ENCODE measurements around the gene CERS5.
"Not testable (repeated sequence)": the region's sequence is repeated elsewhere in the genome, so short reads cannot be mapped to it uniquely, and the experiment has no call there.

DNA sequence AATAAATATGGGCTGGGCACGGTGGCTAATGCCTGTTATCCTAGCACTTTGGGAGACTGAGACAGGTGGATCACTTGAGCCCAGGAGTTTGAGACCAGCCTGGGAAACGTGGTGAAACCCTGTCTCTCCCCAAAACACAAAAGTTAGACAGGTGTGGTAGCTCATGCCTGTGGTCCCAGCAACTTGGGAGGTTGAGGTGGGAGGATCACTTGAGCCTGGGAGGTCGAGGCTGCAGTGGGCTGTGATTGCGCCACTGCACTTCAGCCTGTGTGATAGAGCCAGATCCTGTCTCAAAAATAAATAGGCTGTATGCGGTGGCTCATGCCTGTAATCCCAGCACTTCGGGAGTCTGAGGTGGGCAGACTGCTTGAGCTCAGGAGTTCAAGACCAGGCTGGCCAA lies 19.2 kb downstream of the CERS5 start:
- TF ChIP-seq, protein P1, sequence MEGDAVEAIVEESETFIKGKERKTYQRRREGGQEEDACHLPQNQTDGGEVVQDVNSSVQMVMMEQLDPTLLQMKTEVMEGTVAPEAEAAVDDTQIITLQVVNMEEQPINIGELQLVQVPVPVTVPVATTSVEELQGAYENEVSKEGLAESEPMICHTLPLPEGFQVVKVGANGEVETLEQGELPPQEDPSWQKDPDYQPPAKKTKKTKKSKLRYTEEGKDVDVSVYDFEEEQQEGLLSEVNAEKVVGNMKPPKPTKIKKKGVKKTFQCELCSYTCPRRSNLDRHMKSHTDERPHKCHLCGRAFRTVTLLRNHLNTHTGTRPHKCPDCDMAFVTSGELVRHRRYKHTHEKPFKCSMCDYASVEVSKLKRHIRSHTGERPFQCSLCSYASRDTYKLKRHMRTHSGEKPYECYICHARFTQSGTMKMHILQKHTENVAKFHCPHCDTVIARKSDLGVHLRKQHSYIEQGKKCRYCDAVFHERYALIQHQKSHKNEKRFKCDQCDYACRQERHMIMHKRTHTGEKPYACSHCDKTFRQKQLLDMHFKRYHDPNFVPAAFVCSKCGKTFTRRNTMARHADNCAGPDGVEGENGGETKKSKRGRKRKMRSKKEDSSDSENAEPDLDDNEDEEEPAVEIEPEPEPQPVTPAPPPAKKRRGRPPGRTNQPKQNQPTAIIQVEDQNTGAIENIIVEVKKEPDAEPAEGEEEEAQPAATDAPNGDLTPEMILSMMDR (IDR thresholded peaks at IDR 0.05): not testable (repeated sequence)
- TF ChIP-seq CHD2 (IDR thresholded peaks at IDR 0.05; ENCODE audit: low read length, partially characterized antibody); EP300 (IDR thresholded peaks at IDR 0.05; ENCODE audit: borderline replicate concordance in 1 of 2, low read depth in 1 of 2, low read length in 1 of 2): not testable (repeated sequence)
- TF ChIP-seq, protein P2, sequence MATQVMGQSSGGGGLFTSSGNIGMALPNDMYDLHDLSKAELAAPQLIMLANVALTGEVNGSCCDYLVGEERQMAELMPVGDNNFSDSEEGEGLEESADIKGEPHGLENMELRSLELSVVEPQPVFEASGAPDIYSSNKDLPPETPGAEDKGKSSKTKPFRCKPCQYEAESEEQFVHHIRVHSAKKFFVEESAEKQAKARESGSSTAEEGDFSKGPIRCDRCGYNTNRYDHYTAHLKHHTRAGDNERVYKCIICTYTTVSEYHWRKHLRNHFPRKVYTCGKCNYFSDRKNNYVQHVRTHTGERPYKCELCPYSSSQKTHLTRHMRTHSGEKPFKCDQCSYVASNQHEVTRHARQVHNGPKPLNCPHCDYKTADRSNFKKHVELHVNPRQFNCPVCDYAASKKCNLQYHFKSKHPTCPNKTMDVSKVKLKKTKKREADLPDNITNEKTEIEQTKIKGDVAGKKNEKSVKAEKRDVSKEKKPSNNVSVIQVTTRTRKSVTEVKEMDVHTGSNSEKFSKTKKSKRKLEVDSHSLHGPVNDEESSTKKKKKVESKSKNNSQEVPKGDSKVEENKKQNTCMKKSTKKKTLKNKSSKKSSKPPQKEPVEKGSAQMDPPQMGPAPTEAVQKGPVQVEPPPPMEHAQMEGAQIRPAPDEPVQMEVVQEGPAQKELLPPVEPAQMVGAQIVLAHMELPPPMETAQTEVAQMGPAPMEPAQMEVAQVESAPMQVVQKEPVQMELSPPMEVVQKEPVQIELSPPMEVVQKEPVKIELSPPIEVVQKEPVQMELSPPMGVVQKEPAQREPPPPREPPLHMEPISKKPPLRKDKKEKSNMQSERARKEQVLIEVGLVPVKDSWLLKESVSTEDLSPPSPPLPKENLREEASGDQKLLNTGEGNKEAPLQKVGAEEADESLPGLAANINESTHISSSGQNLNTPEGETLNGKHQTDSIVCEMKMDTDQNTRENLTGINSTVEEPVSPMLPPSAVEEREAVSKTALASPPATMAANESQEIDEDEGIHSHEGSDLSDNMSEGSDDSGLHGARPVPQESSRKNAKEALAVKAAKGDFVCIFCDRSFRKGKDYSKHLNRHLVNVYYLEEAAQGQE (IDR thresholded peaks at IDR 0.05; ENCODE audit: low read depth, low read length): not testable (repeated sequence)
